ENCODE data around the gene NPAS1.

Gene NPAS1

GRCh38 chr19:47003611-47004465 is 15.8 kb upstream of the NPAS1 start:
- Histone ChIP-seq H3K9me3 (ENCODE audit: control insufficient read depth, low read length) (no peaks in the 10 kb centered on the region), H2BK12ac (ENCODE audit: low read length in 2 of 2) (no peak overlapping the region), H3K9ac (ENCODE audit: low read length) (peak overlapping the region; percentile 55), H2BK15ac (ENCODE audit: low read depth, poor library complexity, severe bottlenecking) (no peak overlapping the region), H3K4me1 (ENCODE audit: control insufficient read depth, insufficient read depth, low read depth, low read length) (peaks cover 12% of the 10 kb centered on the region), H3K23ac (ENCODE audit: low read length in 2 of 2) (peak overlapping the region in 1 of 2 experiments; percentile 28), H3K27ac (ENCODE audit: low read length, poor library complexity, severe bottlenecking) (no peak overlapping the region), H3K14ac (ENCODE audit: low read length in 2 of 2) (no peak overlapping the region), H3K79me1 (replicated peaks; ENCODE audit: low read length, poor library complexity, severe bottlenecking) (peaks cover 32% of the 10 kb centered on the region), H3K4ac (ENCODE audit: low read depth in 1 of 2, low read length in 2 of 2) (no peak overlapping the region), H3K36me3 (ENCODE audit: control insufficient read depth in 1 of 2, insufficient read depth in 2 of 2, low read depth in 1 of 2, low read length in 2 of 2) (peaks cover 31 to 60% of the 10 kb centered on the region in 2 experiments), H4K91ac (ENCODE audit: low read length) (no peak overlapping the region), H4K8ac (ENCODE audit: low read length) (peak overlapping the region; percentile 61), H3K18ac (ENCODE audit: low read depth in 1 of 2, low read length in 2 of 2) (peak overlapping the region in 1 of 2 experiments; percentile 7), H2AK5ac (ENCODE audit: low read length, severe bottlenecking) (no peak overlapping the region), H2BK120ac (ENCODE audit: low read depth, low read length) (no peak overlapping the region), H3K27me3 (ENCODE audit: control insufficient read depth in 1 of 2, insufficient read depth in 1 of 2, low read length in 2 of 2) (peaks cover 0 to 8% of the 10 kb centered on the region in 2 experiments), H3K4me3 (ENCODE audit: insufficient read depth in 1 of 2, low read depth in 1 of 2, low read length in 2 of 2) (peak overlapping the region in 1 of 2 experiments; percentile 60), H2BK5ac (ENCODE audit: low read depth, low read length, poor library complexity, severe bottlenecking) (no peak overlapping the region), H2AFZ (ENCODE audit: low read depth, low read length) (no peak overlapping the region), H3K4me2 (ENCODE audit: low read length, poor library complexity, severe bottlenecking) (no peak overlapping the region)
- no peak for DNase-seq
- 90% methylated on average over 51 of the region's 51 CpGs for WGBS

GRCh38 chr19:47005164-47005641 is 14.4 kb upstream of the NPAS1 start:
- no peak overlapping the region for H3K4me3 ChIP-seq (ENCODE audit: insufficient read depth in 1 of 2, low read depth in 1 of 2, low read length in 2 of 2)
- no peak overlapping the region for H2BK12ac ChIP-seq (ENCODE audit: low read length in 2 of 2)
- WGBS = 92% methylated on average over 14 of the region's 15 CpGs
- H3K18ac ChIP-seq (ENCODE audit: low read depth in 1 of 2, low read length in 2 of 2) = no peak overlapping the region
- no peak overlapping the region for H2BK5ac ChIP-seq (ENCODE audit: low read depth, low read length, poor library complexity, severe bottlenecking)
- peaks cover 12% of the 10 kb centered on the region for H3K4me1 ChIP-seq (ENCODE audit: control insufficient read depth, insufficient read depth, low read depth, low read length)
- H3K9ac ChIP-seq (ENCODE audit: low read length) = no peak overlapping the region
- DNase-seq = no peak
- peaks cover 28% of the 10 kb centered on the region for H3K79me1 ChIP-seq (replicated peaks; ENCODE audit: low read length, poor library complexity, severe bottlenecking)
- H2AFZ ChIP-seq (ENCODE audit: low read depth, low read length) = no peak overlapping the region
- peaks cover 0 to 8% of the 10 kb centered on the region in 2 experiments for H3K27me3 ChIP-seq (ENCODE audit: control insufficient read depth in 1 of 2, insufficient read depth in 1 of 2, low read length in 2 of 2)
- H3K23ac ChIP-seq (ENCODE audit: low read length in 2 of 2) = no peak overlapping the region
- H2BK15ac ChIP-seq (ENCODE audit: low read depth, poor library complexity, severe bottlenecking) = no peak overlapping the region
- no peaks in the 10 kb centered on the region for H3K9me3 ChIP-seq (ENCODE audit: control insufficient read depth, low read length)
- H2BK120ac ChIP-seq (ENCODE audit: low read depth, low read length) = no peak overlapping the region
- H4K91ac ChIP-seq (ENCODE audit: low read length) = peak overlapping the region; percentile 22
- H4K8ac ChIP-seq (ENCODE audit: low read length) = no peak overlapping the region
- no peak overlapping the region for H3K4ac ChIP-seq (ENCODE audit: low read depth in 1 of 2, low read length in 2 of 2)
- no peak overlapping the region for H3K27ac ChIP-seq (ENCODE audit: low read length, poor library complexity, severe bottlenecking)
- H3K36me3 ChIP-seq (ENCODE audit: control insufficient read depth in 1 of 2, insufficient read depth in 2 of 2, low read depth in 1 of 2, low read length in 2 of 2) = peaks cover 17 to 46% of the 10 kb centered on the region in 2 experiments
- no peak overlapping the region for H3K4me2 ChIP-seq (ENCODE audit: low read length, poor library complexity, severe bottlenecking)
- no peak overlapping the region for H3K14ac ChIP-seq (ENCODE audit: low read length in 2 of 2)
- no peak overlapping the region for H2AK5ac ChIP-seq (ENCODE audit: low read length, severe bottlenecking)

GRCh38 chr19:47005873-47006272 is 13.8 kb upstream of the NPAS1 start:
- Histone ChIP-seq H3K4me1 (ENCODE audit: control insufficient read depth, insufficient read depth, low read depth, low read length) (peaks cover 12% of the 10 kb centered on the region), H3K9me3 (ENCODE audit: control insufficient read depth, low read length) (no peaks in the 10 kb centered on the region), H3K18ac (ENCODE audit: low read depth in 1 of 2, low read length in 2 of 2) (no peak overlapping the region), H3K4me2 (ENCODE audit: low read length, poor library complexity, severe bottlenecking) (no peak overlapping the region), H3K36me3 (ENCODE audit: control insufficient read depth in 1 of 2, insufficient read depth in 2 of 2, low read depth in 1 of 2, low read length in 2 of 2) (peaks cover 11 to 39% of the 10 kb centered on the region in 2 experiments), H2AFZ (ENCODE audit: low read depth, low read length) (no peak overlapping the region), H3K27me3 (ENCODE audit: control insufficient read depth in 1 of 2, insufficient read depth in 1 of 2, low read length in 2 of 2) (peaks cover 0 to 8% of the 10 kb centered on the region in 2 experiments), H3K14ac (ENCODE audit: low read length in 2 of 2) (no peak overlapping the region), H2AK5ac (ENCODE audit: low read length, severe bottlenecking) (no peak overlapping the region), H2BK15ac (ENCODE audit: low read depth, poor library complexity, severe bottlenecking) (no peak overlapping the region), H2BK12ac (ENCODE audit: low read length in 2 of 2) (no peak overlapping the region), H3K4me3 (ENCODE audit: insufficient read depth in 1 of 2, low read depth in 1 of 2, low read length in 2 of 2) (peak overlapping the region in 1 of 2 experiments; percentile 8), H3K9ac (ENCODE audit: low read length) (no peak overlapping the region), H2BK5ac (ENCODE audit: low read depth, low read length, poor library complexity, severe bottlenecking) (no peak overlapping the region), H3K4ac (ENCODE audit: low read depth in 1 of 2, low read length in 2 of 2) (no peak overlapping the region), H3K27ac (ENCODE audit: low read length, poor library complexity, severe bottlenecking) (no peak overlapping the region), H3K23ac (ENCODE audit: low read length in 2 of 2) (no peak overlapping the region), H3K79me1 (replicated peaks; ENCODE audit: low read length, poor library complexity, severe bottlenecking) (peaks cover 23% of the 10 kb centered on the region), H2BK120ac (ENCODE audit: low read depth, low read length) (no peak overlapping the region), H4K91ac (ENCODE audit: low read length) (no peak overlapping the region), H4K8ac (ENCODE audit: low read length) (peak overlapping the region; percentile 69)
- no peak for DNase-seq
- 93% methylated on average over 3 of the region's 4 CpGs for WGBS

GRCh38 chr19:47006496-47006895 is 13.1 kb upstream of the NPAS1 start:
- no peak overlapping the region for H2BK120ac ChIP-seq (ENCODE audit: low read depth, low read length)

More at GRCh38 chr19:47006496-47006895, 13.1 kb upstream of the NPAS1 start:
- no peak overlapping the region for H3K4me3 ChIP-seq (ENCODE audit: insufficient read depth in 1 of 2, low read depth in 1 of 2, low read length in 2 of 2)
- H3K4me2 ChIP-seq (ENCODE audit: low read length, poor library complexity, severe bottlenecking) = no peak overlapping the region
- no peak overlapping the region for H4K8ac ChIP-seq (ENCODE audit: low read length)
- no peak overlapping the region for H2BK5ac ChIP-seq (ENCODE audit: low read depth, low read length, poor library complexity, severe bottlenecking)
- no peak overlapping the region for H3K4ac ChIP-seq (ENCODE audit: low read depth in 1 of 2, low read length in 2 of 2)
- no peak for DNase-seq
- H2BK15ac ChIP-seq (ENCODE audit: low read depth, poor library complexity, severe bottlenecking) = no peak overlapping the region
- H2BK12ac ChIP-seq (ENCODE audit: low read length in 2 of 2) = no peak overlapping the region
- H2AK5ac ChIP-seq (ENCODE audit: low read length, severe bottlenecking) = no peak overlapping the region
- H3K27ac ChIP-seq (ENCODE audit: low read length, poor library complexity, severe bottlenecking) = no peak overlapping the region
- no peak overlapping the region for H2AFZ ChIP-seq (ENCODE audit: low read depth, low read length)
- H3K27me3 ChIP-seq (ENCODE audit: control insufficient read depth in 1 of 2, insufficient read depth in 1 of 2, low read length in 2 of 2) = peaks cover 0 to 8% of the 10 kb centered on the region in 2 experiments
- H3K4me1 ChIP-seq (ENCODE audit: control insufficient read depth, insufficient read depth, low read depth, low read length) = peaks cover 12% of the 10 kb centered on the region
- H3K18ac ChIP-seq (ENCODE audit: low read depth in 1 of 2, low read length in 2 of 2) = no peak overlapping the region
- H3K36me3 ChIP-seq (ENCODE audit: control insufficient read depth in 1 of 2, insufficient read depth in 2 of 2, low read depth in 1 of 2, low read length in 2 of 2) = peaks cover 4 to 33% of the 10 kb centered on the region in 2 experiments
- H3K9ac ChIP-seq (ENCODE audit: low read length) = no peak overlapping the region
- H3K14ac ChIP-seq (ENCODE audit: low read length in 2 of 2) = no peak overlapping the region
- 72% methylated on average over 6 of the region's 8 CpGs for WGBS
- no peaks in the 10 kb centered on the region for H3K9me3 ChIP-seq (ENCODE audit: control insufficient read depth, low read length)
- H3K23ac ChIP-seq (ENCODE audit: low read length in 2 of 2) = no peak overlapping the region
- peaks cover 20% of the 10 kb centered on the region for H3K79me1 ChIP-seq (replicated peaks; ENCODE audit: low read length, poor library complexity, severe bottlenecking)
- H4K91ac ChIP-seq (ENCODE audit: low read length) = no peak overlapping the region

All from mesenchymal stem cell (in vitro differentiated cells and primary cell).